ENCODE results near the gene ATF6B. TPM values are rescaled to one million over a fixed set of nuclear protein-coding genes. Genes with fewer than 3 reads are reported as not detected.

Gene ATF6B
- total and polyA plus RNA-seq, 9 donors, result 27.8 to 100 (median 72.9) TPM

DNA sequence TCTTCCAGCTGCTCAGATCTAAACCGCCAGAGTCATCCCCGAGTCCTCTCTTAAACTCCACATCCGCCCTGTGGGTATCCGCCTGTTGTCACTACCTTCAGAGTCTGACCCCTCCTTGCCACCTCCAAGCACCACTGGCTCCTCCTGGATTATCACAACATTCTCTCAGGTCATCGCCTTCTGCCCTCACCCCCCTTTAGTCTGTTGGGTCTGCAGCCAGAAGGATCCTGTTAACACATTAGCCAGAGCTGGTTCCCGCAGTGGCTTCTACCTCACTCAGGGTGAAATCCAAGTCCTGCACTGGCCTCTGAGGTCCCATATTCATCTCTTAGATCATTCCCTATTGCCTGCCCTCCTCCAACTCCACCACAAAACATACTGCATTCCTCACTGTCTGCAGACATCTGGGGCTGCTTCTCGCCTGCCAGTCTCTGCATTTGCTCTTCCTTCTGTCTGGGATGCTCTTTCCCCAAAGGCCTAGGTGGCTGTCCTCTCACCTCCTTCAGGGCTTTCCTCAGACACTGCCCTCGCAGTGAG lies 53.0 kb downstream of the ATF6B start:
- Histone ChIP-seq H3K4me3 (no peak overlapping the region), H3K36me3 (no peaks in the 10 kb centered on the region), H3K27ac (no peak overlapping the region), H3K27me3 (no peaks in the 10 kb centered on the region), H3K9me3 (no peaks in the 10 kb centered on the region), H3K4me1 (ENCODE audit: insufficient read depth) (no peaks in the 10 kb centered on the region)
- no peak for DNase-seq
- no peak for TF ChIP-seq EP300 (IDR thresholded peaks at IDR 0.05)
- TF ChIP-seq POLR2A (IDR thresholded peaks at IDR 0.05), result no peak
- TF ChIP-seq, protein P1, sequence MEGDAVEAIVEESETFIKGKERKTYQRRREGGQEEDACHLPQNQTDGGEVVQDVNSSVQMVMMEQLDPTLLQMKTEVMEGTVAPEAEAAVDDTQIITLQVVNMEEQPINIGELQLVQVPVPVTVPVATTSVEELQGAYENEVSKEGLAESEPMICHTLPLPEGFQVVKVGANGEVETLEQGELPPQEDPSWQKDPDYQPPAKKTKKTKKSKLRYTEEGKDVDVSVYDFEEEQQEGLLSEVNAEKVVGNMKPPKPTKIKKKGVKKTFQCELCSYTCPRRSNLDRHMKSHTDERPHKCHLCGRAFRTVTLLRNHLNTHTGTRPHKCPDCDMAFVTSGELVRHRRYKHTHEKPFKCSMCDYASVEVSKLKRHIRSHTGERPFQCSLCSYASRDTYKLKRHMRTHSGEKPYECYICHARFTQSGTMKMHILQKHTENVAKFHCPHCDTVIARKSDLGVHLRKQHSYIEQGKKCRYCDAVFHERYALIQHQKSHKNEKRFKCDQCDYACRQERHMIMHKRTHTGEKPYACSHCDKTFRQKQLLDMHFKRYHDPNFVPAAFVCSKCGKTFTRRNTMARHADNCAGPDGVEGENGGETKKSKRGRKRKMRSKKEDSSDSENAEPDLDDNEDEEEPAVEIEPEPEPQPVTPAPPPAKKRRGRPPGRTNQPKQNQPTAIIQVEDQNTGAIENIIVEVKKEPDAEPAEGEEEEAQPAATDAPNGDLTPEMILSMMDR (IDR thresholded peaks at IDR 0.05), result no peak
- intact Hi-C loops (cut with DNase I), result no loop called here
- 84 to 91% (median 87%) methylated on average over 8 of the region's 8 CpGs for WGBS, 3 donors

DNA sequence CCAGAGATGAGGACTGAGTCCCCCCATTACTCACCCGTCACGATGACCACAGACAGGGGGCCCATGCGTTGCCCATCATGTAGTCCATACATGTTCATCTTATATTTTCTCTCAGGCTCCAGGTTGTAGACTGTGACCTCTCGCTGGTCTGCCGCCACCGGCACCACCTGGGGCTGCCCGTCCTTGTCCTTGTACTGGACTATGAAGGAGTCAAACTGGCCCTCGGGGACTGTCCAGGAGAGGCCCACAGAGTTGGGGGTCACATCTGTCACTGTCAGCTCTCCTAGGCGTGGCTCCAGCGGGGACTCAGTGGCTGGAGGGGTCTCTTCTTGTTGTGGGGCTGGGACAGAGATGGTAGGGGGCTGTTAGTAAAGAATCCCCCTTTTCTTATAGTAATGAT lies 54.4 kb downstream of the ATF6B start:
- 89 to 98% (median 91%) methylated on average over 10 of the region's 10 CpGs for WGBS, 3 donors
- no peaks in the 10 kb centered on the region for H3K27me3 ChIP-seq
- H3K4me1 ChIP-seq (ENCODE audit: insufficient read depth), result no peaks in the 10 kb centered on the region
- H3K4me3 ChIP-seq, result no peak overlapping the region
- H3K27ac ChIP-seq, result no peak overlapping the region
- no peaks in the 10 kb centered on the region for H3K9me3 ChIP-seq
- H3K36me3 ChIP-seq, result no peaks in the 10 kb centered on the region
- DNase-seq, result peak in 1 of 5 donors; percentile 30
- intact Hi-C loops (cut with DNase I), result no loop called here
- TF ChIP-seq, protein P1 (IDR thresholded peaks at IDR 0.05), result no peak
- no peak for TF ChIP-seq POLR2A (IDR thresholded peaks at IDR 0.05)
- no peak for TF ChIP-seq EP300 (IDR thresholded peaks at IDR 0.05)

DNA sequence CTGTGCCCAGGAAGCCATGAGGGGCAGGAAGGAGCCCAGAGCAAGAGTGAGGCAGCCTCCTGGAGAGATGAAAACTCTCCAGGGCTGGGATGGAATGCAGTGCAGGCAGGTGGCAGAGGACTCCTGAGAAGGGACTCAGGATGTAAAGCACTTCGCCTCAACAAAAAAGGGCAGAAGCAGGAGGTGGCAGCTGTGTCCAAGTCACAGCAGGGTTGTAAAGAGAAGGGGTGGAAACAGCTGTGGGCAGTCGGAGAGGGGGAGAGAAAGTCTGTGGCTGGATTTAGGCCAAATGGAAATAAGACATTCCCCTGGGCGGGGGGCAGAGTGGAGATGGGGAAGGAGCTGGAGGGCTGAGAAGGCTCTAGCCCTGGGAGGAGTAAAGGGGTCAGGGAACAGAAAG lies 54.9 kb downstream of the ATF6B start:
- no peak for DNase-seq
- H3K4me1 ChIP-seq (ENCODE audit: insufficient read depth), result no peaks in the 10 kb centered on the region
- no peaks in the 10 kb centered on the region for H3K36me3 ChIP-seq
- TF ChIP-seq EP300 (IDR thresholded peaks at IDR 0.05) (no peak), POLR2A (IDR thresholded peaks at IDR 0.05) (no peak)
- TF ChIP-seq, protein P1 (IDR thresholded peaks at IDR 0.05), result no peak
- H3K9me3 ChIP-seq, result no peaks in the 10 kb centered on the region
- H3K27me3 ChIP-seq, result no peaks in the 10 kb centered on the region
- intact Hi-C loops (cut with DNase I), result no loop called here
- H3K27ac ChIP-seq, result no peak overlapping the region
- H3K4me3 ChIP-seq, result no peak overlapping the region
- 47 to 62% (median 56%) methylated on average over 3 of the region's 3 CpGs for WGBS, 3 donors

DNA sequence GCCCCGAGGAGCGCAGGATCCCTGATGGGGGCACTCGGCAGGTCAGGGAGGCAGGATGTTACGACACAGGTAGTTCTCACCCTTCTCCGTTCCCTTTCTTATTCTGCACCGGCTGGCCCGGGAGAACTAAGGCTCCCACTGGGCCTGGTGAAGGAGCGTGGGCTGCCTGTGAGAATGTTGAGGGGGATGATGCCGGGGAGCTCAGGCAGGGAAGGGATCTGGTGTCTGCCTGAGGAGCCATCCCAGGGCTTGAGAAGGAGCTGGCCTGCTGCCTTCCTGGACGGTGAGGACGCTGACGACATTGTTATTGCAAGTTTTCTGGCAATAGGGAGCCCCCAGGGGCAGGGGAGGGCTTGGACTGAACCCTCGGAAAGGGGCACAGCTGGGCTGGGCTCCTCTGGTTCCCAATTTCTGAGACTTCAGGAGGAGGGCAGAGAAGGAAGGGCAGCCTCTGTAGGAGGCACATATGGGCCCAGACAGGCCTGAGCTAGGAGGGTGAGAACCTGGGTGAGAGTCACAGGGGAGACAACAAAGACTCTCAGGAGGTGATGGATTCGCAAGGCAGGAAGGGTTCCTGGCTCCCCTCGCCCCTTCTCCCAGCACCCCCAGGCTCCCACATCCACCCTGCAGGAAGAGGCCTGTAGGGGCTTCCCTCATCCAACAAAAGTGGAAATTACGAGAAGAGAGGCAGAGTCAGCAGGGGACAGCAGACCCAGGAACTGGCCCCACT lies 57.1 kb downstream of the ATF6B start:
- WGBS, 3 donors, result 60 to 75% (median 71%) methylated on average over 16 of the region's 16 CpGs
- Histone ChIP-seq H3K4me3 (no peak overlapping the region), H3K27ac (no peak overlapping the region), H3K36me3 (no peaks in the 10 kb centered on the region), H3K4me1 (ENCODE audit: insufficient read depth) (no peaks in the 10 kb centered on the region), H3K9me3 (no peaks in the 10 kb centered on the region), H3K27me3 (no peaks in the 10 kb centered on the region)
- DNase-seq, result no peak
- TF ChIP-seq POLR2A (IDR thresholded peaks at IDR 0.05) (no peak), EP300 (IDR thresholded peaks at IDR 0.05) (no peak)
- TF ChIP-seq, protein P1 (IDR thresholded peaks at IDR 0.05), result no peak
- intact Hi-C loops (cut with DNase I), result no loop called here
